ENCODE data around the gene MOB3B.

Gene MOB3B

DNA sequence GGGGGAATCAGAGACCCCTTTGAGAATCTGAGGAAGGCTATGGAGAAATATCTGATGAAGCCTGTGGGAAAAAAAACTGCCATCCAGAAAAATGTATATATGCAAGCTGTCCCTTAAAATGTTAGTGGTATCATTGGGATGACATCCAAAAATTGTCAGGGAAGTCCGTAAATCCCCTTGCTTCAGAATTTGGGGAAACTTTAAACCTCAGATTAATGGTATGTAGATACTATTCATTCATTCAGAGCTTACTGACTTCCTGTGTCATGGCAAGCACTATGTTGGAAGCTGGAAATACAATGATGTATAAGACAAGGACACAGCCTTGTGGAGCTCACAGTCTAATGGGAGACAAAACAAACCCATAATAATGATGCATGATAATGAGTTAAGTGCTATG, 10.9 kb upstream of the MOB3B start:
- H3K4me1 ChIP-seq (ENCODE audit: control insufficient read depth, insufficient read depth, low read length) = peaks cover 8% of the 10 kb centered on the region
- peaks cover 13% of the 10 kb centered on the region for H3K36me3 ChIP-seq (ENCODE audit: control insufficient read depth, insufficient read depth, low read length)
- H3K27me3 ChIP-seq (ENCODE audit: control insufficient read depth, insufficient read depth, low read length) = no peaks in the 10 kb centered on the region
- no peak overlapping the region for H3K27ac ChIP-seq (ENCODE audit: low read depth, low read length)
- no peaks in the 10 kb centered on the region for H3K9me3 ChIP-seq (ENCODE audit: control insufficient read depth, insufficient read depth, low read depth, low read length)
- H3K9ac ChIP-seq (ENCODE audit: low read length) = no peak overlapping the region
- no peak overlapping the region for H3K4me3 ChIP-seq (ENCODE audit: low read depth, low read length)

DNA sequence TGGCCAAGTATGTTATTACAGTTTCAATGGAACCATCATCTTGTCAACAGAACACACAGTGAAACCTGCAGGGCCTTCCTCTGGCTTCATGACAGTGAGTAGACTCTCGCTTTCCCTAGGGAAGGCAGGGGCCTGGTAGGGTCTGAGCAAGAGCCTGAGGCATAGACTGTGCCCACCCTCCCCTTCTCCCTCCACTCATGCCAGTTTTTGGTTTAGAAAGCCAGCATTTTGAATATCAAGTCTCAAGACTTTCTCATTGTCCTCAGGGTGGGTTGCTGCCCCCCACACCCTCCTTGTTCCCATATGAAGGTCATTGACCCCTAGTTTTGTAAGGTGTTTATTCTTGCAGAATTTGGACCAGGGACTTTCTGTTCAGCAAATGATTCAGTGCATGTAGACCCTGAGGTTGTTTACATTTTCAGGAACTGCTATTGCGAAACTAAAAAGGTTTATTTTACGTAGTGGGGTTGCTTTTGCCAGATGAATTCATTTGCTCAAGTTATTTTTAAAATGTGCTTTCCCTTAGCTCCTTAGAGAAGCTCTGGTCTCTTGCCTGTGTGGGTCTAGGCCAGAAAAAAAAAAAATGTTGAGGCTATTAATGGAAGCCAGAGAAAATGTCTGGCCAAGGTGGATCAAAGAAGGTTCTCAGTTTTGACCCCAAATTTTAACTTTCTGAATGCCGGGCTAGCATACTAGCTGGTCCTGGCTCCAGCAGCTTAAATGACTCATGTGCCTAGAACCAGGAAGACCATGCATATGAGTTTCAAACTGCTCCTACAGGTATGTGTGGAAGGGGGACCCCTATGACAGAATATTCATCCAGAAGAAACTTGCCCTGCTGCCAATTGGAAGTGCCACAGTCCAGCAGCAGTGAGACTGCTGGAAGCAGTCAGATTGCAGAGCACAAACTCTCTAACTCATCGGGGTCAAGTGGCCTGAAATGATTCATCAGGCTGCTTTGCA, 10.1 kb upstream of the MOB3B start:
- Histone ChIP-seq H3K9ac (ENCODE audit: low read length) (no peak overlapping the region), H3K27ac (ENCODE audit: low read depth, low read length) (no peak overlapping the region), H3K4me3 (ENCODE audit: low read depth, low read length) (no peak overlapping the region), H3K36me3 (ENCODE audit: control insufficient read depth, insufficient read depth, low read length) (peaks cover 8% of the 10 kb centered on the region; the same call in 1 of the 2 replicates), H3K9me3 (ENCODE audit: control insufficient read depth, insufficient read depth, low read depth, low read length) (no peaks in the 10 kb centered on the region), H3K27me3 (ENCODE audit: control insufficient read depth, insufficient read depth, low read length) (no peaks in the 10 kb centered on the region), H3K4me1 (ENCODE audit: control insufficient read depth, insufficient read depth, low read length) (peaks cover 8% of the 10 kb centered on the region)

DNA sequence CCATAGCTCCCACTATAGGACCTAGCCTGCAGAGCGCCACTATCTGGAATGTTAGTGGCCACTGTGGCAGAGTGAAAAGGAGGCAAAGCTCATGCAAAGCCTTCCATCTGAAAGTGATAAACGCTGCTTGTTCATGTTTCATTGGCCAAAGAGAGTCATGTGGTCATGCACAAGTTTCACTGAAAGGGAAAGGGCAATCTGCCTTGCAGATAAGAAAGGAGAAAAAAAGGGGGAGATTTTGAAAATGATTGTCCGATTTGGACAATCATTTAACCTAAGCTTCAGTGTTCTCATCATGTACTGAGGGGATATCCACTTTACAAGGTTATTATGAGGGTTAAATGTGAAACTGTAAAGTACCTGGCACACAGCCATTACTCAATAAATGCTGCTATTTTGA, 9.0 kb upstream of the MOB3B start:
- no peak overlapping the region for H3K27ac ChIP-seq (ENCODE audit: low read depth, low read length)
- no peak overlapping the region for H3K4me3 ChIP-seq (ENCODE audit: low read depth, low read length)

DNA sequence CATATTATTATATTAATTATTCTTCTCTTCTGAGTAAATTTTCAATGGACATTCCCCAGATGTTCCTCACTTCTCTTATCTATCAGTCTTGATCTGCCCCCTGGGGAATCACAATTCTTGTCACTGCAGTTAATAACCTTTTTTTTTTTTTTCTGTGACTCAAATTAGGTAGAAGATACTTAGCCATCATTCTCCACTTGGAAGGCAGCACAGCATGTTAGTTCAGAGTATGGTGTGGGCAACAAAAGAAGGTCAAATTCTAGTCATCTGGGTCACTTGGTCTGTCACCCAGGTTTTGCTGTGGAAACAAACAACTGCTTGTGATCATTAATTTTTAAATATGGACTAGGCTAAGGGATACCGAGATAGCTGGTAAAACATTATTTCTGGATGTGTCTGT, 8.1 kb upstream of the MOB3B start:
- no peaks in the 10 kb centered on the region for H3K9me3 ChIP-seq (ENCODE audit: control insufficient read depth, insufficient read depth, low read depth, low read length)
- no peak overlapping the region for H3K4me3 ChIP-seq (ENCODE audit: low read depth, low read length)
- peaks cover 8% of the 10 kb centered on the region for H3K4me1 ChIP-seq (ENCODE audit: control insufficient read depth, insufficient read depth, low read length)
- H3K36me3 ChIP-seq (ENCODE audit: control insufficient read depth, insufficient read depth, low read length) = no peaks in the 10 kb centered on the region
- H3K27ac ChIP-seq (ENCODE audit: low read depth, low read length) = no peak overlapping the region
- no peaks in the 10 kb centered on the region for H3K27me3 ChIP-seq (ENCODE audit: control insufficient read depth, insufficient read depth, low read length)
- H3K9ac ChIP-seq (ENCODE audit: low read length) = no peak overlapping the region

More for the DNA sequence above, 9.0 kb upstream of the MOB3B start:
- no peaks in the 10 kb centered on the region for H3K9me3 ChIP-seq (ENCODE audit: control insufficient read depth, insufficient read depth, low read depth, low read length)
- H3K9ac ChIP-seq (ENCODE audit: low read length) = no peak overlapping the region
- no peaks in the 10 kb centered on the region for H3K27me3 ChIP-seq (ENCODE audit: control insufficient read depth, insufficient read depth, low read length)
- peaks cover 8% of the 10 kb centered on the region for H3K4me1 ChIP-seq (ENCODE audit: control insufficient read depth, insufficient read depth, low read length)
- no peaks in the 10 kb centered on the region for H3K36me3 ChIP-seq (ENCODE audit: control insufficient read depth, insufficient read depth, low read length)

DNA sequence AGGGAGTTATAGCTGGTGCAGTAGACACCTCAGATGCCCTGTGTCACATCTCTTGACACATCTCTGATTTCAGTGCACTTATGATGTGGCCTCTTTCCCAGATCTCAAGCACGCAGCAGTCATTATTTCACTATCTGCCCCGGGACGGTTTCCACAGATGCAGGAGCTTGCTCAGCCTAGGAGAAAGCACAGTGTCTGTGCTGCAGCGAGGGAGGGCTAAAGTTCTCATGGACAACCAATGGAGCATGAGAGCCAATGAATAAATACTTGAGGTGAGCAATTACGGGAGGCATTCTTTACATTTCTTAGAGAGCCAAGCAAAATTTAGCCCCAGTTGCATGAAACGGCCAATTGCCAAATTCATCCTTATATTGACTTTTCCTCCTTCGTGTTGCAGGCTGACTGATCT, 7.4 kb upstream of the MOB3B start:
- H3K4me1 ChIP-seq (ENCODE audit: control insufficient read depth, insufficient read depth, low read length) = peaks cover 8% of the 10 kb centered on the region
- H3K36me3 ChIP-seq (ENCODE audit: control insufficient read depth, insufficient read depth, low read length) = no peaks in the 10 kb centered on the region
- H3K27ac ChIP-seq (ENCODE audit: low read depth, low read length) = no peak overlapping the region
- no peaks in the 10 kb centered on the region for H3K27me3 ChIP-seq (ENCODE audit: control insufficient read depth, insufficient read depth, low read length)
- H3K9ac ChIP-seq (ENCODE audit: low read length) = no peak overlapping the region
- no peaks in the 10 kb centered on the region for H3K9me3 ChIP-seq (ENCODE audit: control insufficient read depth, insufficient read depth, low read depth, low read length)
- H3K4me3 ChIP-seq (ENCODE audit: low read depth, low read length) = no peak overlapping the region

DNA sequence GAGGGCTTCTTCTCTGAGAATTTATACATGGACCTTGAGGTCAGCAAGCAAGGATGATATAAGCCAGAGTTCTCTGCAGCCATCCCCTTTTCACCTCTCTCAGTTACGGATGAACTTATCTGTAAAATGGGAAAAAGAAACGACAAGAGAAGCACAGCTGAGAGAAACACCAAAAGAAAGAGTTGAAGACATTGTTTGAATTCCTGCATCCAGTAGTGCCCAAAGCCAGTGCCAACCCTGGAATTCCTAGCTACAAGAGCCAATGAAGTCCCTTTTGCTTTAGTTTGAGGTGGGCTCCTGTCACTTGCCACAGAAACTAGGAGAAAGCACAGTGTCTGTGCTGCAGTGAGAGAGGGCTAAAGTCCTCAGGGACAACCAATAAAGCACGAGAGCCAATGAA, 6.6 kb upstream of the MOB3B start:
- no peaks in the 10 kb centered on the region for H3K9me3 ChIP-seq (ENCODE audit: control insufficient read depth, insufficient read depth, low read depth, low read length)
- H3K36me3 ChIP-seq (ENCODE audit: control insufficient read depth, insufficient read depth, low read length) = no peaks in the 10 kb centered on the region
- no peaks in the 10 kb centered on the region for H3K27me3 ChIP-seq (ENCODE audit: control insufficient read depth, insufficient read depth, low read length)
- no peak overlapping the region for H3K4me3 ChIP-seq (ENCODE audit: low read depth, low read length)
- H3K27ac ChIP-seq (ENCODE audit: low read depth, low read length) = no peak overlapping the region
- peaks cover 8% of the 10 kb centered on the region for H3K4me1 ChIP-seq (ENCODE audit: control insufficient read depth, insufficient read depth, low read length)
- no peak overlapping the region for H3K9ac ChIP-seq (ENCODE audit: low read length)

DNA sequence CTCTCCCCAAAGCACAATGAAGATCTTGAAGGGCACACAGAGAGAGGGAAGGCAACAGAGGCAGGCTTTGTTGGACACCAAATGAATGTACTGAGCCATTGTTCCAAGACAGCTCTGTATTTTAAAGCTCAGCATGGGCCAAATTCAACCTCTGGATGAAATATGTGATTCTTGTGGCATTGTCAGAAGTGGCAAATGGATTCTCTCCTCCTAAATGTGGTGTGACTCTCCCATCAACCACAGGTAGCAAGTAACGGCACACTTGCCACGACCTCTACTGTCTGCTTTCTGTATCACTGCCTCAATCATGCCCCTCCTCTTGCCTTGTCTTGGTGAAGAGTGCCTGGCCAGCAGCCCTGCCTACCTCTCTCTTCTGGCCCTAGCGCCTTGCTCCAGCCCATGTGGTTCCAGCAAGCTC, 6.1 kb upstream of the MOB3B start:
- H3K9me3 ChIP-seq (ENCODE audit: control insufficient read depth, insufficient read depth, low read depth, low read length) = no peaks in the 10 kb centered on the region
- peaks cover 8% of the 10 kb centered on the region for H3K4me1 ChIP-seq (ENCODE audit: control insufficient read depth, insufficient read depth, low read length)
- H3K27ac ChIP-seq (ENCODE audit: low read depth, low read length) = no peak overlapping the region
- no peaks in the 10 kb centered on the region for H3K27me3 ChIP-seq (ENCODE audit: control insufficient read depth, insufficient read depth, low read length)
- H3K36me3 ChIP-seq (ENCODE audit: control insufficient read depth, insufficient read depth, low read length) = no peaks in the 10 kb centered on the region
- no peak overlapping the region for H3K4me3 ChIP-seq (ENCODE audit: low read depth, low read length)
- H3K9ac ChIP-seq (ENCODE audit: low read length) = no peak overlapping the region

DNA sequence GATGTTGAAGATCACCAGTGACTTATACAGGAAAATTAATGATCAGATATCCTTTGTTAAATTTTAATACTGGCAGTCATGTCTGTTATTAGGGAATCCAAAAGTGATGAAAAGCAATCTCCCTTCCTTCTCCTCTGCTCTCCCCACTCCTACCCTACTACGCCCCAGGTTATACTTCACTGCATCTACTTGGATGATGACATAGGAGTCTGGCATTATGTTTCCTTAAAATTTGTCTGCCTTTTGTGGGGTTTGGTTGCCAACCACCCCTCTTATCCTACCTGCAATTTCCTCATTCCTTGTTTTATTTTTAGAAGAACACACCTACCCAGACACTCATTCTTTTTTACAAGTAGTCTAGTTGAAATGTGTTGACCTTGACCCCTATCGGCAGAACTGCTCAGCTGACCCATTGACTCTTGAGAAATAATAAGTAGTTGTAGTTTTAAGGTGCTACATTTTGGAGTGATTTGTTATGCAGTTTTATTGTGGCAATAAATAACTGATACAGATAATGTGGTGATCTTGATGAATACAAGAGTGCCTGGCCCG, 5.1 kb upstream of the MOB3B start:
- H3K9ac ChIP-seq (ENCODE audit: low read length) = no peak overlapping the region
- no peak overlapping the region for H3K27ac ChIP-seq (ENCODE audit: low read depth, low read length)
- peaks cover 12% of the 10 kb centered on the region for H3K4me1 ChIP-seq (ENCODE audit: control insufficient read depth, insufficient read depth, low read length)
- H3K27me3 ChIP-seq (ENCODE audit: control insufficient read depth, insufficient read depth, low read length) = no peaks in the 10 kb centered on the region
- no peaks in the 10 kb centered on the region for H3K36me3 ChIP-seq (ENCODE audit: control insufficient read depth, insufficient read depth, low read length)
- H3K9me3 ChIP-seq (ENCODE audit: control insufficient read depth, insufficient read depth, low read depth, low read length) = no peaks in the 10 kb centered on the region
- no peak overlapping the region for H3K4me3 ChIP-seq (ENCODE audit: low read depth, low read length)

DNA sequence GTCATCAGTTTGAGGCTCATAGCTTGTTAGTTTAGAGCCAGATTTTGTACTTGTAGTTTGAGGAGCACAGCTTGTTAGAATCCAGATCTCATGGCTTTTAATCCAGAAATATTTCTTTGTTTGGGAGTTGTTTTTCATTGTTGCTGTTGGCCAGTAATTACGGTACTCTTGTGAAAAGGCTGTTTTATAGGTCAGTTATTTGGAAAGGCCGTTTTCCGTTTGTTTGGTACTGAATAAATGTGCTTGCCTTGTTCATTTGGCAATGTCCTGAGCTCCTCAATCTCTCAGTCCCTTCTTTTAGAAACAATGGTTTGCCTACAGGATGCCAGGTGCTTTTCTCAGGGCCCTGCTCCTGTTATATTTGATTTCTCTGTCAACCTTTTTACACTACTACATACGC, 4.5 kb upstream of the MOB3B start:
- Histone ChIP-seq H3K36me3 (ENCODE audit: control insufficient read depth, insufficient read depth, low read length) (no peaks in the 10 kb centered on the region), H3K9ac (ENCODE audit: low read length) (no peak overlapping the region), H3K4me3 (ENCODE audit: low read depth, low read length) (no peak overlapping the region), H3K9me3 (ENCODE audit: control insufficient read depth, insufficient read depth, low read depth, low read length) (no peaks in the 10 kb centered on the region), H3K4me1 (ENCODE audit: control insufficient read depth, insufficient read depth, low read length) (peaks cover 13% of the 10 kb centered on the region), H3K27ac (ENCODE audit: low read depth, low read length) (no peak overlapping the region), H3K27me3 (ENCODE audit: control insufficient read depth, insufficient read depth, low read length) (no peaks in the 10 kb centered on the region)

DNA sequence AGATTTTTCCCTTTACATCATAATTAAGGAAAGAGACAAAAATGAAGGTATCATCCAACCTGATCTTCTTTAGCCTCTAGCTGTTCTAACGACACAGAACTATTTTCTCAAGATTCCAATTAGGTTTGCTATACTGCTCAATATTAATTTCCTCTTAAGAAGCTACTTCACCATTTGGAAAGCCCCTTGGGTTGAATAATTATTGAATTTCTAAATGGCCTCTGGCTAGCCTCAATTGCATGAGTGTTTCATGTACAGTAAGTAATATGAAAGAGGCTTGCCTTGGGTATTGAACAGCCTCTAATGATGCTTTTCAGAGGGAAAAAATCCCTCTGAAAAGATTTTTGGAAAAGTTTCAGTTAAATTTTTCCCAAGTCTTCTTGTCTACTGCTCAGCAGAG, 3.7 kb upstream of the MOB3B start:
- peaks cover 13% of the 10 kb centered on the region for H3K4me1 ChIP-seq (ENCODE audit: control insufficient read depth, insufficient read depth, low read length)
- H3K9ac ChIP-seq (ENCODE audit: low read length) = no peak overlapping the region
- no peaks in the 10 kb centered on the region for H3K36me3 ChIP-seq (ENCODE audit: control insufficient read depth, insufficient read depth, low read length)
- no peaks in the 10 kb centered on the region for H3K27me3 ChIP-seq (ENCODE audit: control insufficient read depth, insufficient read depth, low read length)
- H3K4me3 ChIP-seq (ENCODE audit: low read depth, low read length) = no peak overlapping the region
- no peaks in the 10 kb centered on the region for H3K9me3 ChIP-seq (ENCODE audit: control insufficient read depth, insufficient read depth, low read depth, low read length)
- no peak overlapping the region for H3K27ac ChIP-seq (ENCODE audit: low read depth, low read length)

DNA sequence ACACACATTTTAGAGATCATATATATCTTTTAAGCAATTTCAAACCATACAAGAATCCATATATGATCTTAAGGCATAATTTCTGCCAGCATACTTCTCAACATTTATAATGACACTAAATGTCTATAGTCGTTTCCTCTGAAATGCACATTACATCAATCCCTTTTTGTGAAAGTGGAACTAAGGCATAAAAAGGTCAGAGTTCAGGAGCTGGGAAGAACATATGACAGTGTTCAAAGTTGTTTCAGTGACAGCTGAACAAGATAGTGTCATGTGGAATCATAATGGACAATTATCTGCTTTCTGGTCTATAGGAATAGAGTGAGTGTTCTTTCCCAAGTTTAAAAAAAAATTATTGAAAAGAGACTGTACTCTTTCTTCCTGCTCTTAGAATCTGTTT, 2.4 kb upstream of the MOB3B start:
- Histone ChIP-seq H3K4me1 (ENCODE audit: control insufficient read depth, insufficient read depth, low read length) (peaks cover 22% of the 10 kb centered on the region), H3K27me3 (ENCODE audit: control insufficient read depth, insufficient read depth, low read length) (peaks cover 10% of the 10 kb centered on the region; the same call in 1 of the 2 replicates), H3K9ac (ENCODE audit: low read length) (no peak overlapping the region), H3K9me3 (ENCODE audit: control insufficient read depth, insufficient read depth, low read depth, low read length) (no peaks in the 10 kb centered on the region), H3K36me3 (ENCODE audit: control insufficient read depth, insufficient read depth, low read length) (no peaks in the 10 kb centered on the region), H3K27ac (ENCODE audit: low read depth, low read length) (no peak overlapping the region), H3K4me3 (ENCODE audit: low read depth, low read length) (no peak overlapping the region)

Data from HUES6 (cell line).